K562 (cell line): ENCODE data around the gene AK4. TPM values are rescaled to one million over a fixed set of nuclear protein-coding genes. Genes with fewer than 3 reads are reported as not detected.

ENCODE experiments used
- ATAC-seq: fragments of 200-7000 bp; cut with Tn5 transposase; 3 replicates; pipeline ENCODE4 v1.9.1; 2020; ENCODE audit warnings: moderate library complexity
- BruUV-seq: library from RNA; stranded (reverse); fragments of 400-500 nt; replicated peaks from 2 replicates; lab custom pipeline; 2021; lab: Mats Ljungman, UMichigan
- CTCF ChIA-PET: fragments of 300-600 bp; formaldehyde crosslinking; extraction: SDS; loops from one replicate; lab custom pipeline; 2021; ENCODE audit warnings: low intra/inter-chr PET ratio; lab: Yijun Ruan, JAX
- POLR2A ChIA-PET: fragments of 300-600, 350-650 bp; sonication (Branson Sonifier 250); formaldehyde crosslinking; extraction: SDS; loops from one replicate; lab custom pipeline; 2021; ENCODE audit warnings: antibody characterized with exemption, inconsistent platforms; lab: Yijun Ruan, JAX
- DNase-seq, 4 experiments: peaks; one replicate each; pipeline versions ENCODE4 v3.0.0 to v3.0.0-alpha.2; 2011 to 2018; ENCODE audit warnings: low spot score in 3 of 4, mixed read lengths in 3 of 4; ENCODE audit errors: extremely low read depth in 1 of 4
- FAIRE-seq: peaks from 2 replicates; lab custom pipeline; 2011; peaks lifted over from hg19 to GRCh38; lab: Jason Lieb, UNC
- H2AFZ ChIP-seq: 2 replicates; pipeline ENCODE4 v1.6.0; 2011; ENCODE audit warnings: low read depth, low read length, control low read depth, inconsistent platforms
- H3K27ac ChIP-seq: fragments of 200-600 bp; 3 replicates; pipeline ENCODE4 v1.8.0; 2011; ENCODE audit warnings: low read depth, mild to moderate bottlenecking, control low read depth, inconsistent platforms, low read length, moderate library complexity, mixed read lengths; ENCODE audit errors: extremely low read depth
- H3K27me3 ChIP-seq, 2 experiments: fragments of 300-600 bp in 1 of 2; 2 replicates in 1 of 2; 3 replicates in 1 of 2; pipeline versions ENCODE4 v1.6.0 to v1.8.0; 2011; ENCODE audit warnings: inconsistent platforms in 2 of 2, low read length in 2 of 2, mild to moderate bottlenecking in 1 of 2, mixed read lengths in 1 of 2, moderate library complexity in 1 of 2; ENCODE audit not compliant: control insufficient read depth in 2 of 2, insufficient read depth in 2 of 2
- H3K36me3 ChIP-seq: fragments of 300-600 bp; 3 replicates; pipeline ENCODE4 v1.8.0; 2011; ENCODE audit warnings: mild to moderate bottlenecking, low read length, inconsistent platforms; ENCODE audit not compliant: control insufficient read depth, insufficient read depth
- H3K4me1 ChIP-seq, 2 experiments: fragments of 200-600 bp in 1 of 2; replicated peaks in 1 of 2; 2 replicates in 1 of 2; 3 replicates in 1 of 2; pipeline versions ENCODE4 v1.5.1 to v1.8.0; 2011; ENCODE audit warnings: inconsistent platforms in 2 of 2, low read length in 2 of 2, mild to moderate bottlenecking in 1 of 2, mixed read lengths in 1 of 2, moderate library complexity in 1 of 2; ENCODE audit not compliant: control insufficient read depth in 2 of 2, insufficient read depth in 2 of 2
- H3K4me2 ChIP-seq: 2 replicates; pipeline ENCODE4 v1.6.1; 2011; ENCODE audit warnings: low read length, control low read depth, inconsistent platforms, mixed read lengths; ENCODE audit not compliant: insufficient read depth
- H3K4me3 ChIP-seq: fragments of 200-600 bp; sonication (generic), shearing (Covaris generic); 2 replicates; pipeline ENCODE4 v1.5.1; 2016; ENCODE audit warnings: control low read depth, inconsistent platforms
- H3K79me2 ChIP-seq: fragments of 200-600 bp; 3 replicates; pipeline ENCODE4 v1.8.0; 2011; ENCODE audit warnings: low read length, inconsistent platforms; ENCODE audit not compliant: control insufficient read depth, insufficient read depth
- H3K9ac ChIP-seq, 2 experiments: 2 replicates each; pipeline versions ENCODE4 v1.6.0 to v1.6.1; 2011; ENCODE audit warnings: low read depth in 2 of 2, low read length in 2 of 2, control low read depth in 1 of 2, inconsistent platforms in 1 of 2, mild to moderate bottlenecking in 1 of 2, mixed read lengths in 1 of 2; ENCODE audit not compliant: insufficient read depth in 1 of 2
- H3K9me1 ChIP-seq: one replicate; pipeline ENCODE4 v1.6.0; 2011; ENCODE audit warnings: inconsistent platforms, mild to moderate bottlenecking, low read length, moderate library complexity; ENCODE audit not compliant: control insufficient read depth, insufficient read depth
- H3K9me3 ChIP-seq: replicated peaks from 2 replicates; pipeline ENCODE4 v1.5.1; 2011; ENCODE audit warnings: low read depth, low read length, inconsistent platforms; ENCODE audit not compliant: control insufficient read depth, insufficient read depth
- H4K20me1 ChIP-seq: replicated peaks from 2 replicates; pipeline ENCODE4 v1.6.1; 2011; ENCODE audit warnings: low read length, inconsistent platforms, mixed read lengths; ENCODE audit not compliant: control insufficient read depth, insufficient read depth
- CBFA2T3 ChIP-seq: fragments of 450-650 bp; IDR thresholded peaks from 2 replicates; pipeline ENCODE4 v1.6.1; 2017
- CBFB ChIP-seq: sonication (generic); formaldehyde crosslinking; IDR thresholded peaks from 2 replicates; pipeline ENCODE4 v1.4.0; 2020; ENCODE audit warnings: mild to moderate bottlenecking, missing genetic modification reagents
- DPF2 ChIP-seq: fragments of 450-650 bp; IDR thresholded peaks from 2 replicates; pipeline ENCODE4 v1.6.1; 2016
- E2F5 ChIP-seq: sonication (generic); formaldehyde crosslinking; IDR thresholded peaks from 2 replicates; pipeline ENCODE4 v1.8.0; 2022; ENCODE audit warnings: mild to moderate bottlenecking, missing genetic modification reagents
- FOXP1 ChIP-seq: sonication (generic); formaldehyde crosslinking; IDR thresholded peaks from 2 replicates; pipeline ENCODE4 v1.8.0; 2022; ENCODE audit warnings: mild to moderate bottlenecking, missing genetic modification reagents
- HNRNPK ChIP-seq: fragments of 200-400 bp; formaldehyde crosslinking; IDR thresholded peaks from one replicate; pipeline ENCODE4 v1.6.1; 2018; ENCODE audit warnings: mild to moderate bottlenecking, low read depth, low read length; ENCODE audit not compliant: poor library complexity, severe bottlenecking
- MEIS2 ChIP-seq: fragments of 450-650 bp; IDR thresholded peaks from 2 replicates; pipeline ENCODE4 v1.6.1; 2014; ENCODE audit warnings: mild to moderate bottlenecking; ENCODE audit not compliant: partially characterized antibody
- SMARCA4 ChIP-seq: fragments of 450-650 bp; IDR thresholded peaks from 2 replicates; pipeline ENCODE4 v1.6.1; 2016
- TAL1 ChIP-seq: fragments of 450-650 bp; IDR thresholded peaks from 2 replicates; pipeline ENCODE4 v1.6.1; 2016; ENCODE audit warnings: mild to moderate bottlenecking
- TEAD4 ChIP-seq, 2 experiments: sonication (generic) in 1 of 2; formaldehyde crosslinking in 1 of 2; IDR thresholded peaks; 2 replicates each; pipeline versions ENCODE4 v1.6.1 to v1.8.0; 2012 to 2022; ENCODE audit warnings: borderline replicate concordance in 1 of 2, inconsistent platforms in 1 of 2, low read length in 1 of 2, mild to moderate bottlenecking in 1 of 2, missing genetic modification reagents in 1 of 2
- ZFP30 ChIP-seq: fragments of 250-450 bp; sonication (Bioruptor Pico); IDR thresholded peaks from 2 replicates; pipeline ENCODE4 v1.8.0; 2022; ENCODE audit warnings: moderate library complexity, mild to moderate bottlenecking, inconsistent platforms, borderline replicate concordance
- ZMIZ1 ChIP-seq, 2 experiments: fragments of 150-350 bp in 1 of 2; IDR thresholded peaks; 2 replicates each; pipeline ENCODE4 v1.6.1; 2012 to 2016; ENCODE audit warnings: low read depth in 2 of 2, low read length in 2 of 2, mild to moderate bottlenecking in 1 of 2, moderate library complexity in 1 of 2
- ZNF24 ChIP-seq: fragments of 450-650 bp; IDR thresholded peaks from 2 replicates; pipeline ENCODE4 v1.6.1; 2016
- WGBS: fragments of 100-300 bp; shearing (Covaris generic); methylation state at CpG from one replicate; pipeline ENCODE4 v1.1.6; 2016; ENCODE audit warnings: low coverage, mixed read lengths; ENCODE audit not compliant: insufficient coverage; ENCODE audit errors: missing lambda C conversion rate; 5-methylcytosine and 5-hydroxymethylcytosine counted together
- in situ Hi-C: fragments of 300-500 bp; cut with MboI; formaldehyde crosslinking; loops from 4 replicates; pipeline ENCODE4 v1.15.0; 2018; ENCODE audit warnings: inconsistent platforms, mixed read lengths
- intact Hi-C: fragments of 100-400 bp; cut with micrococcal nuclease; formaldehyde crosslinking; loops from 2 replicates; pipeline ENCODE4 v1.14.2; 2022
- polyA plus RNA-seq, 8 experiments: library from polyadenylated mRNA; depleted of rRNA in 4 of 8; stranded (reverse) in 5 of 8; unstranded in 3 of 8; fragments of >200 nt; fragmentation: Nextera tagmentation in 2 of 8; fragmentation: Illumina TruSeq in 1 of 8; extraction: Ambion mirVana in 2 of 8; extraction: Trizol in 1 of 8; gene quantifications; 2 replicates each; pipeline versions ENCODE4 v1.2.1 to v1.2.3, GENCODE V29; 2011 to 2014; ENCODE audit warnings: inconsistent platforms in 1 of 8, missing spikeins in 1 of 8
- total RNA-seq, 7 experiments: library from RNA; depleted of rRNA in 6 of 7; stranded (reverse); fragments of >200 nt in 6 of 7; fragmentation: Illumina TruSeq in 2 of 7; extraction: Trizol in 2 of 7; gene quantifications; 2 replicates each; pipeline versions ENCODE4 v1.2.1 to v1.2.3, GENCODE V29; 2011 to 2021; ENCODE audit warnings: low replicate concordance in 1 of 7
- TF ChIP-seq, protein P1 (sequence below), 2 experiments: IDR thresholded peaks in 1 of 2; conservative IDR thresholded peaks in 1 of 2; 2 replicates each; pipeline ENCODE4 v1.6.1; 2016; ENCODE audit warnings: low read depth in 2 of 2, mild to moderate bottlenecking in 1 of 2, missing compliant biosample characterization in 1 of 2, missing genetic modification characterization in 1 of 2, moderate library complexity in 1 of 2

The AK4 gene
- total and polyA plus RNA-seq, 9 of the 15 experiments (the other 6 are each of a cell fraction or from before 2014, with no cell fraction given), result 10.4 to 96.6 (median 21.5) TPM

GRCh38 chr1:65163201-65163805 is 15.3 kb downstream of the AK4 start:
- DNase-seq (peak in 1 of 4 experiments; percentile 61), ATAC-seq (peak; percentile 36), FAIRE-seq (peak; percentile 51)
- BruUV-seq, result no TSS peak
- peak overlapping the region; percentile 43 for H3K4me2 ChIP-seq
- peaks cover 78% of the 10 kb centered on the region for H3K79me2 ChIP-seq
- H3K4me3 ChIP-seq, result no peak overlapping the region
- H3K9ac ChIP-seq, result no peak overlapping the region
- H3K9me1 ChIP-seq, result peaks cover 3% of the 10 kb centered on the region
- WGBS, result 8% methylated on average over 11 of the region's 11 CpGs
- no peaks in the 10 kb centered on the region; the same call in 1 of the 2 replicates for H4K20me1 ChIP-seq
- H3K27me3 ChIP-seq, result no peaks in the 10 kb centered on the region
- H3K4me1 ChIP-seq, result peaks cover 11 to 47% of the 10 kb centered on the region in 2 experiments
- intact Hi-C loops, result no loop called here
- ChIA-PET POLR2A (interaction anchor here (0.9 to 1.6 kb wide), 3 partner anchors 9 to 35 kb away, joined by 3 to 4 read pairs (median 3); no protein-coding TSS in a partner anchor), CTCF (no interaction called here)
- H3K36me3 ChIP-seq, result no peaks in the 10 kb centered on the region
- H2AFZ ChIP-seq, result no peak overlapping the region; the same call in 1 of the 2 replicates
- peak overlapping the region; percentile 47; the same call in 1 of the 3 replicates for H3K27ac ChIP-seq
- in situ Hi-C loops, result no loop called here
- H3K9me3 ChIP-seq, result no peaks in the 10 kb centered on the region
- TF ChIP-seq DPF2 (peak; percentile 35; the same call in 1 of the 2 replicates), CBFB (CRISPR knock-in tag) (no peak), CBFA2T3 (peak; percentile 80), SMARCA4 (0 out of 2 replicates have a peak, but pooled peaks have one; percentile 15), ZNF24 (no peak), MEIS2 (peak; percentile 56), TAL1 (peak; percentile 59), E2F5 (CRISPR knock-in tag) (no peak), TEAD4 (IDR thresholded peaks at IDR 0.05; ENCODE audit: low read length) (peak; percentile 61), TEAD4 (CRISPR knock-in tag; IDR thresholded peaks at IDR 0.05; ENCODE audit: borderline replicate concordance) (no peak), ZMIZ1 (IDR thresholded peaks at IDR 0.05; ENCODE audit: low read depth in 2 of 2, low read length in 2 of 2) (no peak), FOXP1 (CRISPR knock-in tag) (no peak), HNRNPK (no peak), ZFP30 (CRISPR knock-in tag) (no peak)
- TF ChIP-seq, protein P1, sequence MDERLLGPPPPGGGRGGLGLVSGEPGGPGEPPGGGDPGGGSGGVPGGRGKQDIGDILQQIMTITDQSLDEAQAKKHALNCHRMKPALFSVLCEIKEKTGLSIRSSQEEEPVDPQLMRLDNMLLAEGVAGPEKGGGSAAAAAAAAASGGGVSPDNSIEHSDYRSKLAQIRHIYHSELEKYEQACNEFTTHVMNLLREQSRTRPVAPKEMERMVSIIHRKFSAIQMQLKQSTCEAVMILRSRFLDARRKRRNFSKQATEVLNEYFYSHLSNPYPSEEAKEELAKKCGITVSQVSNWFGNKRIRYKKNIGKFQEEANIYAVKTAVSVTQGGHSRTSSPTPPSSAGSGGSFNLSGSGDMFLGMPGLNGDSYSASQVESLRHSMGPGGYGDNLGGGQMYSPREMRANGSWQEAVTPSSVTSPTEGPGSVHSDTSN (CRISPR knock-in tag; IDR thresholded peaks at IDR 0.05; ENCODE audit: low read depth), result no peak
- TF ChIP-seq, protein P1 (tag; conservative IDR thresholded peaks at IDR 0.05; ENCODE audit: low read depth), result 0 out of 2 replicates have a peak, but pooled peaks have one; percentile 42
